Activated CD8-positive, alpha-beta T cell treated with anti-CD3 and anti-CD28 coated beads for 36 hours (primary cell): ENCODE measurements around the gene EFNA5. TPM values are rescaled to one million over a fixed set of nuclear protein-coding genes. Genes with fewer than 3 reads are reported as not detected.

Experiments used
- ATAC-seq: fragments of 200-7000 bp; cut with Tn5 transposase; one replicate; pipeline ENCODE4 v1.10.0; 2021; ENCODE audit warnings: mild to moderate bottlenecking, moderate library complexity
- CTCF ChIA-PET: fragments of 350-600 bp; sonication (Branson Sonifier 250); formaldehyde crosslinking; loops from one replicate; lab custom pipeline; 2021; ENCODE audit warnings: antibody characterized with exemption; lab: Charles Lee
- POLR2A ChIA-PET: fragments of 350-600 bp; sonication (Branson Sonifier 250); formaldehyde crosslinking; loops from one replicate; lab custom pipeline; 2021; ENCODE audit warnings: antibody characterized with exemption; lab: Charles Lee
- DNase-seq: peaks from one replicate; pipeline ENCODE4 v3.0.0-alpha.2; 2020
- H3K27ac Mint-ChIP-seq: one replicate; pipeline ENCODE4 v1.8.0; 2021; ENCODE audit warnings: mild to moderate bottlenecking, mixed read lengths
- H3K27me3 Mint-ChIP-seq: one replicate; pipeline ENCODE4 v1.8.0; 2021; ENCODE audit warnings: mixed read lengths
- H3K36me3 Mint-ChIP-seq: one replicate; pipeline ENCODE4 v1.8.0; 2021; ENCODE audit warnings: low read depth, mixed read lengths
- H3K4me1 Mint-ChIP-seq: one replicate; pipeline ENCODE4 v1.8.0; 2021; ENCODE audit warnings: low read depth, mixed read lengths
- H3K4me3 Mint-ChIP-seq: one replicate; pipeline ENCODE4 v1.8.0; 2021; ENCODE audit warnings: mild to moderate bottlenecking, moderate library complexity, mixed read lengths
- H3K9me3 Mint-ChIP-seq: one replicate; pipeline ENCODE4 v1.8.0; 2021; ENCODE audit warnings: mixed read lengths
- CTCF ChIP-seq: fragments of 200-600 bp; IDR thresholded peaks from one replicate; pipeline ENCODE4 v1.8.0; 2022; ENCODE audit warnings: antibody characterized with exemption, mild to moderate bottlenecking
- intact Hi-C: fragments of 100-400 bp; cut with micrococcal nuclease; formaldehyde crosslinking; loops from one replicate; pipeline ENCODE4 v1.10.0; 2022
- total RNA-seq, 2 experiments: library from RNA; stranded (reverse); gene quantifications; one replicate each; pipeline ENCODE4 v1.2.3, GENCODE V29; 2021

The EFNA5 gene
- total RNA-seq, 2 experiments from 2014 or later = not detected

- ChIA-PET CTCF (no interaction called here), POLR2A (no interaction called here)
- Mint-ChIP-seq H3K27me3 (peaks cover 59% of the 10 kb centered on the region), H3K27ac (no peak overlapping the region), H3K4me3 (peak overlapping the region; percentile 62), H3K4me1 (peaks cover 28% of the 10 kb centered on the region), H3K9me3 (no peaks in the 10 kb centered on the region), H3K36me3 (no peaks in the 10 kb centered on the region)
- intact Hi-C loops = no loop called here
- DNase-seq (peak; percentile 12), ATAC-seq (peak; percentile 33)
- TF ChIP-seq CTCF = no peak
These were observed 428 bp downstream of the EFNA5 start for GRCh38 chr5:107670087-107670931.

DNA sequence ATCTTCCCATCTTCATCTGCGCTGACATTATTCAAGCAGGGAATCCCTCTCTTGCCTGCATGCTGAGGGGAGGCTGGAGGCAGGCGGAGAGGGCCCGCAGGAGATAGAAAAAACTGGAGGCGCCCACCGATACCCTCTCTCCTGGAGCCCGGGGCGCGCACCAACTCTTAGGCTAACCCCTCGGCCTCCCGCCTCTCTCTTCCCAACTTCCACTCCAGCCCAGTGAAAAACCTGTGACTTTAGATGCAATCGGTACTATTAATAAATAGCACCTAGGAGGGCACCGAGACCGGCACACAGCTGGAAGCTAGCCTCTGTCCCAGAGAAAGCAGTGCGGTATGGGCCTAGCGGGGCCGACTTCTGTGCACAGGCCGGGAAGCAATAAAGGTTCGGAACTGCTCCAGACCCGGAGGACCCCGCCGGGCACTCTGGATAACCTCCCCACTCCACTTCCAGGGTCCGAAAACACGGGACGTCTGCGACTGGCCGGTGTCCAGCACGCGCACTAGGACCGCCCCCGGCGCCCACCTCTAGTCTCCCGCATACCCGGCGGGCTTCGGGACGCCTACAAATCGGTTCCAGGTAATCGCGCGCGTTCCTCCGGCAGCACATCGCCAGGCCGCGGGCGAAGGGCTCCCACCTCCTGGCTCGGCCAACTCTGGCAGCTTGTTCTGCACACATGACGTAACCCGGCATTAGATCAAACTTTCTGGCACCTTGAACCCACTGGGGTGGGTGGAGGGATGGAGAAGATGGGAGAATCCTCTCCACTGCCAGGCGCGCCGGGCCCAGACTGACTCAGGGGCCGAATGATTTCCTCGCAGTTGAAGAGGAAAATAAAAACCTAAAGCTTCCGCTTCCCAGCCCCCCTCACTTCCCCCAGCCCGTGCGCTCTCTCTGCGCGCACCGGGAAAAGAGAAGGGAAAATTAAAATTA, 1.4 kb downstream of the EFNA5 start:
- Mint-ChIP-seq H3K36me3 (no peaks in the 10 kb centered on the region), H3K9me3 (no peaks in the 10 kb centered on the region), H3K4me1 (peaks cover 28% of the 10 kb centered on the region), H3K4me3 (peak overlapping the region; percentile 48), H3K27me3 (peaks cover 52% of the 10 kb centered on the region), H3K27ac (no peak overlapping the region)
- intact Hi-C loops = no loop called here
- no peak for TF ChIP-seq CTCF
- ATAC-seq (no peak), DNase-seq (peak; percentile 8)
- POLR2A ChIA-PET = no interaction called here
- CTCF ChIA-PET = no interaction called here

DNA sequence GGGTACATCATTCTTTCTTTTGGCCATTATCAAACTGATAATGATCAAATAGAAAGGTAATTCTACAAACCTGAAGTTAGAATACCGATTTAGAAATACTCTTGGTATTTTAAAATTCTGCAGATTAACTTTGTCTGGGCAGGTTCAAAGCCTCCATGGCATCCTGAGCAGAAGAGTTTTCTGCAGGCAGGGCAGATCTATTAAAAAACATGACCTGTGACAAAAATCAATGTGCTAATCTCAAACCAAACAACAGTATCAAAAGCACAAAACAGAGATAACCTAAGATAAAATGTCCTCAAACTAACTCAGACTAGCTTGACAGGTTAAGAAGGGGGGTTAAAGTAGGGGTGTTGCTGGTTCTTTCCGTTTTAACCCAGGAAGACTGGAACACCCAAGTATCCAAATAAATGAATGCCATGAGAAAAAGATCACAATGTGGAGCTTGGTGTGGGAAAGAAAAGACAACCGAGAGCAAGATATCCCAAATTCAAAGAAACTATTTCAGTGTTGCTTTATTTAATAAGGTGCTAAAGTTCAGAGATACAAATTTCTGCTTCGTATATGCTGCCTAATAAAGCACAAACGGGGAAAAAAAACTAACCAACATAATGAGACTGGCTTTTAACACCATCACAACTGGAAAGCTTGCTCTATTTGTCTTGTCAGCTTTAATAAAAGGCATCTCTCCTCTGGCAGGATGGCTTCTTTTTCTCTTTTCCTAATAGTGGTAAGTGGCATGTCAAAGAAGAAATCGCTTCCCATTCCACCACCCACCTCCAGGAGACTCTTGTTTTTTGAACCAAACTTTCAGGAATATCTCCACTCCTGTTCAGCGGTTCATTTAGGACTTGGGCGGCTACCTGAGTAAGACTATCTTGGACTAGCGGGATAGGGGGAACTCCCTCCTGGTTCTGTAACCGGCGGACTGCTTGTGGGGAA, 2.3 kb downstream of the EFNA5 start:
- H3K9me3 Mint-ChIP-seq = no peaks in the 10 kb centered on the region
- H3K4me1 Mint-ChIP-seq = peaks cover 25% of the 10 kb centered on the region
- H3K27ac Mint-ChIP-seq = no peak overlapping the region
- no peaks in the 10 kb centered on the region for H3K36me3 Mint-ChIP-seq
- no peak for ATAC-seq
- peaks cover 43% of the 10 kb centered on the region for H3K27me3 Mint-ChIP-seq
- DNase-seq = no peak
- intact Hi-C loops = no loop called here
- CTCF ChIA-PET = no interaction called here
- no peak overlapping the region for H3K4me3 Mint-ChIP-seq
- POLR2A ChIA-PET = no interaction called here
- no peak for TF ChIP-seq CTCF

- Mint-ChIP-seq H3K9me3 (no peaks in the 10 kb centered on the region), H3K27me3 (peaks cover 29% of the 10 kb centered on the region), H3K27ac (no peak overlapping the region), H3K4me1 (peaks cover 9% of the 10 kb centered on the region), H3K36me3 (no peaks in the 10 kb centered on the region), H3K4me3 (no peak overlapping the region)
- TF ChIP-seq CTCF = no peak
- intact Hi-C loops = no loop called here
- ATAC-seq = no peak
- POLR2A ChIA-PET = no interaction called here
- CTCF ChIA-PET = no interaction called here
- DNase-seq = no peak
These were observed 4.6 kb downstream of the EFNA5 start for GRCh38 chr5:107666051-107666655.
